Endothelial cell (in vitro differentiated cells): ENCODE measurements around the gene MAP1LC3B. TPM values are rescaled to one million over a fixed set of nuclear protein-coding genes. Genes with fewer than 3 reads are reported as not detected.
"Not testable (repeated sequence)": the region's sequence is repeated elsewhere in the genome, so short reads cannot be mapped to it uniquely, and the experiment has no call there.

ENCODE experiments used
- DNase-seq: peaks from one replicate; pipeline ENCODE4 v3.0.0; 2021; ENCODE audit warnings: low spot score
- H3K27ac Mint-ChIP-seq: one replicate; pipeline ENCODE4 v1.8.0; 2021; ENCODE audit warnings: mixed read lengths, inconsistent platforms; ENCODE audit not compliant: unreplicated experiment
- H3K27me3 Mint-ChIP-seq: one replicate; pipeline ENCODE4 v1.8.0; 2021; ENCODE audit warnings: mild to moderate bottlenecking, moderate library complexity, mixed read lengths, inconsistent platforms; ENCODE audit not compliant: unreplicated experiment
- H3K36me3 Mint-ChIP-seq: one replicate; pipeline ENCODE4 v1.8.0; 2021; ENCODE audit warnings: mild to moderate bottlenecking, low read depth, mixed read lengths, inconsistent platforms; ENCODE audit not compliant: unreplicated experiment
- H3K4me1 Mint-ChIP-seq: one replicate; pipeline ENCODE4 v1.8.0; 2021; ENCODE audit warnings: mild to moderate bottlenecking, mixed read lengths, inconsistent platforms; ENCODE audit not compliant: unreplicated experiment
- H3K4me3 Mint-ChIP-seq: one replicate; pipeline ENCODE4 v1.8.0; 2021; ENCODE audit warnings: mild to moderate bottlenecking, mixed read lengths, inconsistent platforms; ENCODE audit not compliant: unreplicated experiment
- H3K9me3 Mint-ChIP-seq: one replicate; pipeline ENCODE4 v1.8.0; 2021; ENCODE audit warnings: mixed read lengths, inconsistent platforms; ENCODE audit not compliant: unreplicated experiment
- total RNA-seq: library from RNA; stranded (reverse); fragmentation: NEBNext Ultra II Directional; extraction: Animal tissue kit (Norgen Biotek cat#: 25700); gene quantifications from one replicate; pipeline ENCODE4 v1.2.1, GENCODE V29; 2021; ENCODE audit not compliant: unreplicated experiment
- TF ChIP-seq, protein P1 (sequence below): fragments of 200-600 bp; sonication (generic); IDR thresholded peaks from one replicate; pipeline ENCODE4 v1.5.0; 2021; ENCODE audit warnings: antibody characterized with exemption; ENCODE audit not compliant: unreplicated experiment

MAP1LC3B gene
- total RNA-seq, 1 donor from 2014 or later, result 71.6 TPM

DNA sequence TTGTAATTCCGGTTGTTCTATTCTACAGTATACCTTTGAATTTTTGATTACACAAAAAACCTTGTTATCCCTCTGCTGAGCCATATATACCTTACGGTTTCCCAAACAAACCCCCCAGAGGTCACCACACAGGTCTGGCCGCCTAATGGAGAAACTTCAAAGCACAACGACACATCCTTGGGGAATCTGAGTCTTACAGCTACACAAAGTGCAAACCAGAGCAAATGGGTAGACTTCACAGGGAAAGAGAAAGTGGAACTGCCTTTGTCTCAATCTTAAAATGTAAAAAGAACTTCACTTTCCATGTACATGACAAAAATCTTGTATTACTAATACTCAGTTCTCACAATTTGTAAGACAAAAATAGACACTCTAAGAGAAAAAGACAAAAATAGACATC is 11.3 kb upstream of the MAP1LC3B start:
- H3K36me3 Mint-ChIP-seq, result no peaks in the 10 kb centered on the region
- TF ChIP-seq, protein P1, sequence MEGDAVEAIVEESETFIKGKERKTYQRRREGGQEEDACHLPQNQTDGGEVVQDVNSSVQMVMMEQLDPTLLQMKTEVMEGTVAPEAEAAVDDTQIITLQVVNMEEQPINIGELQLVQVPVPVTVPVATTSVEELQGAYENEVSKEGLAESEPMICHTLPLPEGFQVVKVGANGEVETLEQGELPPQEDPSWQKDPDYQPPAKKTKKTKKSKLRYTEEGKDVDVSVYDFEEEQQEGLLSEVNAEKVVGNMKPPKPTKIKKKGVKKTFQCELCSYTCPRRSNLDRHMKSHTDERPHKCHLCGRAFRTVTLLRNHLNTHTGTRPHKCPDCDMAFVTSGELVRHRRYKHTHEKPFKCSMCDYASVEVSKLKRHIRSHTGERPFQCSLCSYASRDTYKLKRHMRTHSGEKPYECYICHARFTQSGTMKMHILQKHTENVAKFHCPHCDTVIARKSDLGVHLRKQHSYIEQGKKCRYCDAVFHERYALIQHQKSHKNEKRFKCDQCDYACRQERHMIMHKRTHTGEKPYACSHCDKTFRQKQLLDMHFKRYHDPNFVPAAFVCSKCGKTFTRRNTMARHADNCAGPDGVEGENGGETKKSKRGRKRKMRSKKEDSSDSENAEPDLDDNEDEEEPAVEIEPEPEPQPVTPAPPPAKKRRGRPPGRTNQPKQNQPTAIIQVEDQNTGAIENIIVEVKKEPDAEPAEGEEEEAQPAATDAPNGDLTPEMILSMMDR, result no peak
- peak overlapping the region; percentile 9 for H3K4me3 Mint-ChIP-seq
- no peak overlapping the region for H3K27ac Mint-ChIP-seq
- H3K9me3 Mint-ChIP-seq, result no peaks in the 10 kb centered on the region
- peaks cover 7% of the 10 kb centered on the region for H3K4me1 Mint-ChIP-seq
- peaks cover 21% of the 10 kb centered on the region for H3K27me3 Mint-ChIP-seq
- DNase-seq, result no peak

DNA sequence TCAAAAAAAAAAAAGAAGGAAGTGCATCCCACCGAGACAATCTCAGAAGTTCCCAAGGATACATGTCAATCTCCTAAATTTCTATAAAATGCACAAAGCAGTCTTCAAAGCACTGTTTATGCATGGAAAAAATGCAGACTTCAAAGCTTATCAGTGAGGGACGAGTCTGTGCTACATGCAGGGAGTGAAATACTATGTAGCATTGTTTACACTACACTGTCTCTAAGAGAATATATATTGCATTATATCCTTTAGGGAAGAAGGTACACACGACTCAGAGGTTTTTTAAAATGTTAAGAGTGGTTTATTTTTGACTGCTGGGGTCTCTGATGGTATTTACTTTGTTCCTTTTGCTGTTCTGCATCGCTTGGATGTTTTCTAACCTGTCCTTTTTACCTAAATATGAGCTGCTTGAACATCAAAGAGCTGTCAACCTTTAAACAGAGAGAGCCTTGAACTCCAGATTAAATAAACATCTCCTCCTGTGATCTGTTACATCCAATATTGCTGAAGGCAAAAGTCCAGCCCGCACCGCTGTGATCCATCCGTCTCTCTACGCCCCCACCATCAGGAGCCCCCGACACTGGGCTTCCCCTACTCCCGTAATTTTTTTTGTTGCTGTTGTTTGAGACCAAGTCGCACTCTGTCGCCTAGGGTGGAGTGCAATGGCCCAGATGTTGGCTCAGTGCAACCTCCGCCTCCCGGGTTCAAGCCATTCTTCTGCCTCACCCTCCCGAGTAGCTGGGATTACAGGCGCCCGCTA is 9.9 kb upstream of the MAP1LC3B start:
- peak overlapping the region; percentile 4 for H3K27ac Mint-ChIP-seq
- H3K9me3 Mint-ChIP-seq, result no peaks in the 10 kb centered on the region
- H3K36me3 Mint-ChIP-seq, result no peaks in the 10 kb centered on the region
- peaks cover 7% of the 10 kb centered on the region for H3K4me1 Mint-ChIP-seq
- TF ChIP-seq, protein P1, result no peak
- peak overlapping the region; percentile 70 for H3K4me3 Mint-ChIP-seq
- H3K27me3 Mint-ChIP-seq, result peaks cover 20% of the 10 kb centered on the region
- DNase-seq, result no peak

DNA sequence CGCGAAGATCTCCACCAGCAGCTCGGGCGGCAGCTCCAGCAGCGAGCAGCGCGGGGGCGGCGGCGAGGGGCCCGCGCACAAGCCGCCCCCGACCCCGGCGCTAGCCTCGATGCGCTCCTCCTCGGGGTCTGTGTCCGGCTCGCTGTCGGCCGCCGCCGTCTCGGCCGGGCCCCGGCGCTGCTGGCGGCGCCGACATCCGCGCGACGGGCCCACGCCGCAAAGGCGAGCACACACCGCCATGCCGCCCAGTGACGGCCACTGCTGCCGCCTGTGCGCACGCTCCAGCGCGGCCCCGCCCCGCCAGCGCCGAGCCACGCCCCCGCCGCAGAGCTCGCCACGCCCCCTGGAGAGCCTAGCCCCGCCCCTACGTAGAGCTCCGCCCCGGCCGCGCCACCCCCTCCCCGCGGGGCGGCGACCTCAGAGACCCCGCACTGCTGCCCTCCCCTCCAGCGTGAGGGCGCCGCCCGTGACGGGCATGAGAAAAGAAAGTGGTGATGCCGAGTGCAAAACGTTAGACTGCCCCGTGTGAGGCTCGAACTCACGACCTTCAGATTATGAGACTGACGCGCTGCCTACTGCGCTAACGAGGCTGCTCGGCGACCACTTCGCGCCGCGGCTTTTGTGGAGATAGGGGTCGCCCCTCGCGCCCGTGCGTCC is 8.5 kb upstream of the MAP1LC3B start, which contains the start of gene FBXO31:
Gene FBXO31, minus strand, starts transcription at position 272 of the 657 bp plus-strand sequence. Its CDS starts 32 bp downstream, at position 240.
- peaks cover 19% of the 10 kb centered on the region for H3K27me3 Mint-ChIP-seq
- no peaks in the 10 kb centered on the region for H3K36me3 Mint-ChIP-seq
- H3K27ac Mint-ChIP-seq, result peak within 1 kb of the TSS; percentile 67
- peaks cover 14% of the 10 kb centered on the region for H3K4me1 Mint-ChIP-seq
- TF ChIP-seq, protein P1, result no peak
- H3K9me3 Mint-ChIP-seq, result no peaks in the 10 kb centered on the region
- peak within 1 kb of the TSS; percentile 88 for H3K4me3 Mint-ChIP-seq
- DNase-seq, result peak; percentile 95

DNA sequence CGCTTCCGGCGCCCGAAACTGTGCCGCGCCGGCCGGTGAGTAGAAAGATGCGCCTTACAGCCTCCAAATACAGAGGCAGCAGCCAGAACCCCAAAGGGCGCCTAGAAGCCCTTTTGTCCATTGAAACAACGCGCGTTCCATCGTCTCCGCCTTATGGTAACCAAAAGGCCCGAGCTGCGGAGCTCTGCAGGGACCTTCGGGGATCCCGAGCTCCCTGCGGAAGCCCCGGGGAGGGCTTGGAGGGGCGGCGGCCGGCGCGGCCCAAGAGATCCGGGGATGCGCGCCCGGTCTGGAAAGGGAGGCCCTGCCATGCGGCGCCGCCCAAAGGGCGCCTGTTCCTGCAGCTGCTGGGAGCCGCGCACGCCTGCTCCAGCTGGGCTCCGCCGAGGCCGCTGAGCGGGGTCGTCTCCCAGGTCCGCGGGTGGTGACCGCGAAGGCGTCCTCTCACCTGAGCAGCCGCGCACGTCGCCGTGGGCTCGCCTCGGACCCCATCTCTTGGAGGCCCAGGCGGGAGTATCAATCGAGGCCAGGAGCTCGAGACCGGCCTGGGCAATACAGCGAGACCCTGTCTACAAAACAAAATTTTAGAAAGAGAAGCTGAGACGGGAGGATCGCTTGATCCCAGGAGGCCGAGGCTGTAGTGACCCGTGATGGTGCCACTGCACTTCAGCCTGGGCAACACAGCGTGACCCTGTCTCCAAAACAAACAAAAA is 7.8 kb upstream of the MAP1LC3B start:
- peak overlapping the region; percentile 88 for H3K4me3 Mint-ChIP-seq
- peaks cover 14% of the 10 kb centered on the region for H3K4me1 Mint-ChIP-seq
- H3K9me3 Mint-ChIP-seq, result no peaks in the 10 kb centered on the region
- H3K27me3 Mint-ChIP-seq, result peaks cover 19% of the 10 kb centered on the region
- H3K36me3 Mint-ChIP-seq, result no peaks in the 10 kb centered on the region
- TF ChIP-seq, protein P1, result no peak
- H3K27ac Mint-ChIP-seq, result peak overlapping the region; percentile 67
- DNase-seq, result peak; percentile 55

DNA sequence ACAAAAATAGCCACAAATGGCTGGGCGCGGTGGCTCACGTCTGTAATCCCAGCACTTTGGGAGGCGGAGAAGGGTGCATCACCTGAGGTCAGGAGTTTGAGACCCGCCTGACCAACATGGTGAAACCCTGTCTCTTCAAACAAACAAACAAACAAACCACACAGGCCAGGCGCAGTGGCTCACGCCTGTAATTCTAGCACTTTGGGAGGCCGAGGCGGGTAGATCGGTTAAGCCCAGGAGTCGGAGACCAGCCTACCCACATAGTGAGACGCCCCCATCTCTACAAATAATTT is 7.3 kb upstream of the MAP1LC3B start:
- Mint-ChIP-seq H3K4me1 (peaks cover 14% of the 10 kb centered on the region), H3K4me3 (peak overlapping the region; percentile 59), H3K27me3 (peaks cover 19% of the 10 kb centered on the region)
- not testable (repeated sequence) for H3K27ac Mint-ChIP-seq, DNase-seq, H3K9me3 Mint-ChIP-seq, H3K36me3 Mint-ChIP-seq
